ENCODE measurements around the gene ENO3. TPM values are rescaled to one million over a fixed set of nuclear protein-coding genes. Genes with fewer than 3 reads are reported as not detected.

The ENO3 gene
- total RNA-seq, 4 donors from 2014 or later: 1,434 to 5,473 (median 3,204) TPM

DNA sequence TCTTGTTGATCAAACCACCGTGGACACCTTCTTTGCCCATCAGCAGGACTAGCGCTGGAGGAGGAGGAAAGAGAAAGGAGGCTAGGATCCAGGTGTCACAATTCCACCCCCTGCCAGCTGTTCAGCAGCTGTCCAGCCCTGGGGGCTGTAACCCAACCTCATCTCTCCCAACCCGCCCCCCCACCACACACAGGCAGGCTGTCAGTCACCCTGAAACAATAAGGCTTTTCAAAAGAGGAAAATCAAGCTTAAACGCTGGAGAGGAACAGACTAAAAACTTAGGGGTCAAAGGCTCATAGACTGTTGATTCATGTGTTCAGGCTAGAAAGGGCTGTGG, 5.0 kb upstream of the ENO3 start:
- in situ Hi-C loops (cut with MboI; ENCODE audit: low sequenced_read_pairs in 4 of 4): no loop called here
- Histone ChIP-seq H3K27ac (peak overlapping the region; percentile 96 to 100 (median 98)), H3K27me3 (no peaks in the 10 kb centered on the region), H3K4me3 (peak overlapping the region in 3 of 4 donors; percentile 6 to 99 (median 96)), H3K4me1 (peaks cover 45 to 46% of the 10 kb centered on the region in 2 donors), H3K36me3 (peaks cover 0 to 40% of the 10 kb centered on the region in 2 donors), H3K9me3 (no peaks in the 10 kb centered on the region)
- no peak for ATAC-seq
- intact Hi-C loops (cut with DNase I; ENCODE audit: low total_unique reads): no loop called here
- no peak for DNase-seq
- TF ChIP-seq POLR2A (IDR thresholded peaks at IDR 0.05): no peak

DNA sequence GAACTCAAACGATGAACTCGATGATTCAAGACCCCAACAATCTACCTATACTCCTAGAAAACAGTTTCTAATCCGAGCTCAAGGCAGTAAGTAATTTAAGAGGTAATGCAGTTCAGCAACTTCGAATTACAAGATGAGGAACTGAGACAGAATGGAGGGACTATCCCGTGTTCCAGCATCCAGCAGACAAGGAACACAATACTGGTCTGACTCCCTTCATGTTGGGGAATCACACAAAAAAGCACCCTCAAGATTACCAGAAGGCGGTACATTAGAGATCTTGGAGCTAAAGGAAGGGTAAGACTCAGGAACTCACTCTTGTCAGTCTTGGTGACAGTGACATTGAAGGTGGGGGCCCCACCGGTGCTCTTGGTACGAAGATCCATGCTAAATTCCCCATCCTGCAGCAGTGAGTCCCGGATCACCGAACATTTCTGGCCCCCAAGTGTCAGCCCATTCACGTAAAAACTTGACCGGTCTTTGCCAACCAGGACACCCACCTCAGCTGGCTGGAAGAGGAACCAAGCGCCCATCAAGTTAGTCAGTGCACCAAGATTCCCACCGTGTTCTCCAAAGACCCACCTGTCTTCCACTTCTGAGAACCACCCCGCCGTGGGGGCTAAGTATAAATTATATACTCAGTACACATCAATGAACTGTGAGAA, 4.5 kb upstream of the ENO3 start:
- intact Hi-C loops (cut with DNase I; ENCODE audit: low total_unique reads): no loop called here
- no peak for DNase-seq

DNA sequence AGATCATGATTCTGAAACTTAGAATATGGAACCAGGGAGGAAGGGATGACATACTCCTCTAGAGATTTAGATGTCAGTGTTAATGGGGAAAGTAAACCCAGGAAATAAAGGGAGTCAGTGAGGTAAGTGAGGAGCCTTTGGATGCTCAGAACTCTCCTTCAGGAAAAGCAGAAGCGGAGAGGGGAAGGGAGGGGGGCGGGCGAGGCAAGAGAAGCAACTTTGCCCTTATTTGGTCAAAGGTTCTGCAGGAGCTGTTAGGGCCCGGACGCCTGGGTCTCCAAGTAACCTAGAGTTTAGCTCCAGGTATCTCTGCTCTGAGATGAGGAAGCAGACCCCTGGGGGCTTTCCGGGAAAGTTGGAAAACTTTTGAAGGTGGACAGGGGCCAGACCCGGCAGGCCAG, 3.9 kb upstream of the ENO3 start:
- Histone ChIP-seq H3K27me3 (no peaks in the 10 kb centered on the region), H3K4me1 (peaks cover 44 to 47% of the 10 kb centered on the region in 2 donors), H3K36me3 (peaks cover 0 to 40% of the 10 kb centered on the region in 2 donors), H3K27ac (peak overlapping the region; percentile 96 to 100 (median 98)), H3K4me3 (peak overlapping the region; percentile 85 to 99 (median 96)), H3K9me3 (no peaks in the 10 kb centered on the region)
- TF ChIP-seq, protein P1, sequence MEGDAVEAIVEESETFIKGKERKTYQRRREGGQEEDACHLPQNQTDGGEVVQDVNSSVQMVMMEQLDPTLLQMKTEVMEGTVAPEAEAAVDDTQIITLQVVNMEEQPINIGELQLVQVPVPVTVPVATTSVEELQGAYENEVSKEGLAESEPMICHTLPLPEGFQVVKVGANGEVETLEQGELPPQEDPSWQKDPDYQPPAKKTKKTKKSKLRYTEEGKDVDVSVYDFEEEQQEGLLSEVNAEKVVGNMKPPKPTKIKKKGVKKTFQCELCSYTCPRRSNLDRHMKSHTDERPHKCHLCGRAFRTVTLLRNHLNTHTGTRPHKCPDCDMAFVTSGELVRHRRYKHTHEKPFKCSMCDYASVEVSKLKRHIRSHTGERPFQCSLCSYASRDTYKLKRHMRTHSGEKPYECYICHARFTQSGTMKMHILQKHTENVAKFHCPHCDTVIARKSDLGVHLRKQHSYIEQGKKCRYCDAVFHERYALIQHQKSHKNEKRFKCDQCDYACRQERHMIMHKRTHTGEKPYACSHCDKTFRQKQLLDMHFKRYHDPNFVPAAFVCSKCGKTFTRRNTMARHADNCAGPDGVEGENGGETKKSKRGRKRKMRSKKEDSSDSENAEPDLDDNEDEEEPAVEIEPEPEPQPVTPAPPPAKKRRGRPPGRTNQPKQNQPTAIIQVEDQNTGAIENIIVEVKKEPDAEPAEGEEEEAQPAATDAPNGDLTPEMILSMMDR (IDR thresholded peaks at IDR 0.05 in 4 of 5, conservative IDR thresholded peaks at IDR 0.05 in 1 of 5): no peak
- no peak for TF ChIP-seq POLR2A (IDR thresholded peaks at IDR 0.05)
- DNase-seq (no peak), ATAC-seq (no peak)
- intact Hi-C loops (cut with DNase I; ENCODE audit: low total_unique reads): no loop called here
- in situ Hi-C loops (cut with MboI; ENCODE audit: low sequenced_read_pairs in 4 of 4): no loop called here

More for the DNA sequence above, 4.5 kb upstream of the ENO3 start:
- H3K27me3 ChIP-seq: no peaks in the 10 kb centered on the region
- peaks cover 0 to 40% of the 10 kb centered on the region in 2 donors for H3K36me3 ChIP-seq
- peak overlapping the region; percentile 96 to 100 (median 98) for H3K27ac ChIP-seq
- H3K4me1 ChIP-seq: peaks cover 45 to 46% of the 10 kb centered on the region in 2 donors
- TF ChIP-seq POLR2A (IDR thresholded peaks at IDR 0.05): no peak
- TF ChIP-seq, protein P1 (IDR thresholded peaks at IDR 0.05 in 4 of 5, conservative IDR thresholded peaks at IDR 0.05 in 1 of 5): no peak
- H3K4me3 ChIP-seq: peak overlapping the region; percentile 85 to 99 (median 96)
- in situ Hi-C loops (cut with MboI; ENCODE audit: low sequenced_read_pairs in 4 of 4): no loop called here
- no peak for ATAC-seq
- H3K9me3 ChIP-seq: no peaks in the 10 kb centered on the region

DNA sequence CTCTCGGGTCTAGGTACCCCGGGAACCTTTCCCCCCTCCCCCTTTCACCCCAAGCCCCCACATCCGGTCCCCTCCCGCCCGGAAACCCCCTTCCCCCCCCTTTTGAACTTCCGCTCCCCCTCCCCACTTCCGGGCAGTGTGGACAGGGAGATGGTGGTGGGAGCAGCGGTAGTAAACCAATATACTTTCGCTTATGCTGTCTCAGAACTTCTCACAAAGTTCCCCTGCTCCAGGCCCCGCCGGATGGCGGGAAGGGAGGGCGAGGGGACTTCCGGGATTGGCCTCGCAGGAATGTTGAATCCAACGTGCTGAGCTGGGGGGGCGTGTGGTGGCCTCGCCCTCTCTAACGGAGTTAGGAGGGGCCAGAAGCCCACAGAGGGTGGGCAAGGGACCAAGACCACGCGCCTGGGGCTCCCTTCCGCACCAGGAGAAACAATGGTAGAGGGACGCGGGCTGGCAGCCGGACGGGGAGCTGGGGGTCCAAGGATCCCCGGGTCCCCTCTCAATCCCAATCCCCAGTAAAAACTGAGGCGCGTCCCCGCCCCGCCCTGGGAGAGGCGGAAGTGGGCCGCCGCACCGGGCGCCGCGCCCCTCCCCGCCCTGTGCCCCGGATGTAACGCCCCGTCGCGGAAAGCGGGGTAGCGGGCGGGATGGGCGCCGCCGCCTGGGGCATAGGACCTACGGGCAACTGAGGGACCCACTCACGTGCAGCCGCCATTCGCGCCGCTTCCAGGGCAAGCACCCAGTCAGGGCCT, 3.3 kb upstream of the ENO3 start:
- in situ Hi-C loops (cut with MboI; ENCODE audit: low sequenced_read_pairs in 4 of 4) (no loop called here), intact Hi-C loops (cut with DNase I; ENCODE audit: low total_unique reads) (loop anchor here (1.0 kb wide), 1 partner anchor 53 kb away; no protein-coding TSS in a partner anchor)
- TF ChIP-seq POLR2A (IDR thresholded peaks at IDR 0.05): no peak
- TF ChIP-seq, protein P1 (IDR thresholded peaks at IDR 0.05 in 4 of 5, conservative IDR thresholded peaks at IDR 0.05 in 1 of 5): no peak
- no peaks in the 10 kb centered on the region for H3K27me3 ChIP-seq
- no peaks in the 10 kb centered on the region for H3K9me3 ChIP-seq
- peak; percentile 5 to 18 for ATAC-seq
- H3K27ac ChIP-seq: peak overlapping the region; percentile 96 to 100 (median 98)
- DNase-seq: peak; percentile 48 to 56
- H3K4me1 ChIP-seq: peaks cover 45 to 51% of the 10 kb centered on the region in 2 donors
- peak overlapping the region; percentile 85 to 99 (median 96) for H3K4me3 ChIP-seq
- H3K36me3 ChIP-seq: peaks cover 0 to 35% of the 10 kb centered on the region in 2 donors

Measured in gastrocnemius medialis (tissue), 4 donors.